Left colon (tissue), 2 donors: ENCODE results near the gene FBXL12. TPM values are rescaled to one million over a fixed set of nuclear protein-coding genes. Genes with fewer than 3 reads are reported as not detected.
"Not testable (repeated sequence)": the region's sequence is repeated elsewhere in the genome, so short reads cannot be mapped to it uniquely, and the experiment has no call there.

Experiments used
- ATAC-seq: fragments of 200-7000 bp; cut with Tn5 transposase; one replicate; pipeline ENCODE4 v1.9.1; 2020; ENCODE audit warnings: mild to moderate bottlenecking, moderate library complexity
- DNase-seq, 2 donors: peaks; one replicate each; pipeline ENCODE4 v3.0.0-alpha.2; 2020
- intact Hi-C, 2 donors: fragments of 100-400 bp; cut with DNase I in 1 of 2; cut with micrococcal nuclease in 1 of 2; formaldehyde crosslinking; loops; one replicate each; pipeline versions ENCODE4 v1.11.2 to v1.14.0; 2022; cut with DNase I, micrococcal nuclease
- total RNA-seq, 2 donors: library from RNA; stranded (reverse); fragmentation: NEBNext Ultra II Directional; extraction: Animal tissue kit (Norgen Biotek cat#: 25700); gene quantifications; one replicate each; pipeline ENCODE4 v1.2.1, GENCODE V29; 2021
- donor health status: DM: no; HTN: no; CAD: no.
- donor health status: DM: yes; HTN: yes; CAD: no.

FBXL12 gene
- total RNA-seq, 2 donors from 2014 or later, result 26.5 to 31.1 TPM

DNA sequence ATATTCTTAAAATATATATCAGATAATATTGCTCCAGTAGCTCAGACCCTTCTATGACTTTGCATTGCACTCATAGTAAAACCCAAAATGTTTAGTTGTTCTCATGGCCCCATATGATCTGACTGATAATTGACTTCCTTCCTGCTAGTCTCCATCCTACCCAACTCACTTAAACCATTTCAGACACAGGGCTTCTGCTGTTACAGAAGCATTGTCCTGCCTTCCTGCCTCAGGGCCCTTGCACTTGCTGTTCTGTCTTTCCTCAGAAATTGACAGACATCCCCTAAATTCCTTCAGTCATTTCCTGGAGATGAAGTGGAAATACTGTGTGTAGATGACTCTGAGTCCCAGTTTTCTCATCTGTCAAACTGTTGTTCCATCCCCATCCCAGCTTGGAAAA lies 19.7 kb downstream of the FBXL12 start:
- ATAC-seq (no peak), DNase-seq (no peak)
- intact Hi-C loops, result loop anchor here (5.0 to 10.0 kb wide), 3 partner anchors 172 to 664 kb away; partner anchors contain the start of gene ZNF561 (in 1 of the 2)

DNA sequence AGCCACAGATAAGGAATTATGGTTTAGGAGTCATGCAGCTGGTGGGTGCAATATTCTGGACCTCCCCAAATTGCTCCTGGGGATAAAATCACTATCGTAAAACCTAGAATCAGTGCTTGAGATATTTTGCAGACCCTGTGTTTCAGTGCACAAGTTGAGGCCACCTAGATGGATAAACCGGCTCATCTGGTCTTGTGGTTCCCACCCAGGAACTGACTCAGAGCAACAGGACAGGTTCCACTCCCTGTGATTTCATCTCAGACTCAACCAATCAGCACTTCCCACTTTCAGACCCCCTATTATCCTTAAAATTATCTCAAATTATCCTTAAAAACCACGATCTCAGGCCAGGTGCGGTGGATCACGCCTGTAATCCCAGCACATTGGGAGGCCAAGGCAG lies 21.0 kb downstream of the FBXL12 start:
- ATAC-seq, result no peak
- intact Hi-C loops, result loop anchor here (5.0 to 10.0 kb wide), 3 partner anchors 171 to 663 kb away; partner anchors contain the start of gene ZNF561 (in 1 of the 2)
- DNase-seq, result no peak

DNA sequence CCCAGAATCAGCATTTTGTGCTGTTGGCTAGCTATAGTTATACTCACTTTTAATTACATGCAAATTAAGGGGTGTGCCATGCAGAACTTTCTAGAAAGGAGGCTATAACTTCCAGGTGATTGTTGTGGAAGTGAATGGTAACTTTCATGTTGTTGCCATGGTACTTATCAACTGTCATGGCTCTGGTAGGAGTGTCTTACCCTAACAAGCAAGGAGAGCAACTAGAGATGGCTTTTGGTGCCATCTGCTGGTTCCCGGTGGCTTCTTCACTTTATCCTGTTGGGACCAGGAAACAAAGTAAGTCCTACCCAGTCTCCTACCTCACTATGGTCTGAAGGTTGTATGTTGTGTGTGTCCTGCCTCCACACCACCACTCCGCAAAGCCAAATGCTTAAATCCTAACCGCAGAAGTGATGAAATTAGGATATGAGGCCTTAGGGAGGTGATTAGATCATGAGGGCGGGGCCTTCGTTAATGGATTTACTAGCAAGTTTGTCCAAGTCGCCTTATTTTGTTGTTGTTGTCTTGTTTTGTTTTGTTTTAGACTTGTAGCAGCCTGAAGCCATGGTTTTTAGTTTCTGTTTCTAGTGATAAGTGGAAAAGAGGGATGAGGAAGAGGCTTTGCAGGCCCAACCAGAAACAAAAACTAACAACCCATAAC lies 22.6 kb downstream of the FBXL12 start:
- peak; percentile 86 to 88 for DNase-seq
- ATAC-seq, result peak; percentile 44
- intact Hi-C loops, result loop anchor here (5.0 to 10.0 kb wide), 3 partner anchors 169 to 661 kb away; partner anchors contain the start of gene ZNF561 (in 1 of the 2)

DNA sequence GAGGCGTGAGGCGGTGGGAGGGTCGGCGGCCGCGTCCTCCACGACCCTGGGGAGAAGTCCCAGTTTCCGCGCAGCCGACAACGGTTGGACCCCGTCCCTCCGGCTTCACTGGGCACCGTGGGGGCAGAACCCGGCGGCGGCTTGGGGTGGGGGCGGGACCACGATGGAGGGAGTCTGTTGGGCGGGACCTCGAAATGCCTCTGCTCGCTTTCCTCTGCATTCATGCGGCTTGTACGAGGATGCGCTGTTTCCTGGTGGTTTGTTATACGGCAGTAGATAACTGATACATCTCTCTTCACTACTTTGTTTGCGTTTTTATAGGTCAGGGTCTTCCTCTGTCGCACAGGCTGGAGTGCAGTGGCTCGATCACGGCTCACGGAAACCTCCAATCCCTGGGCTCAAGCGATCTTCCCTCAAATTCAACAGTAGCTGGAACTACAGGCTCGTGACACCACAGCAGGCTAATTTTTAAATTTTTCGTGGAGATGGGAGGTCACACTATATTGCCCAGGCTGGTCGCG lies 25.7 kb downstream of the FBXL12 start:
- peak; percentile 10 for ATAC-seq
- peak; percentile 73 to 75 for DNase-seq
- intact Hi-C loops, result loop anchor here (10.0 kb wide), 2 partner anchors 168 to 658 kb away; partner anchors contain the start of gene ZNF561 (in 1 of the 2)

DNA sequence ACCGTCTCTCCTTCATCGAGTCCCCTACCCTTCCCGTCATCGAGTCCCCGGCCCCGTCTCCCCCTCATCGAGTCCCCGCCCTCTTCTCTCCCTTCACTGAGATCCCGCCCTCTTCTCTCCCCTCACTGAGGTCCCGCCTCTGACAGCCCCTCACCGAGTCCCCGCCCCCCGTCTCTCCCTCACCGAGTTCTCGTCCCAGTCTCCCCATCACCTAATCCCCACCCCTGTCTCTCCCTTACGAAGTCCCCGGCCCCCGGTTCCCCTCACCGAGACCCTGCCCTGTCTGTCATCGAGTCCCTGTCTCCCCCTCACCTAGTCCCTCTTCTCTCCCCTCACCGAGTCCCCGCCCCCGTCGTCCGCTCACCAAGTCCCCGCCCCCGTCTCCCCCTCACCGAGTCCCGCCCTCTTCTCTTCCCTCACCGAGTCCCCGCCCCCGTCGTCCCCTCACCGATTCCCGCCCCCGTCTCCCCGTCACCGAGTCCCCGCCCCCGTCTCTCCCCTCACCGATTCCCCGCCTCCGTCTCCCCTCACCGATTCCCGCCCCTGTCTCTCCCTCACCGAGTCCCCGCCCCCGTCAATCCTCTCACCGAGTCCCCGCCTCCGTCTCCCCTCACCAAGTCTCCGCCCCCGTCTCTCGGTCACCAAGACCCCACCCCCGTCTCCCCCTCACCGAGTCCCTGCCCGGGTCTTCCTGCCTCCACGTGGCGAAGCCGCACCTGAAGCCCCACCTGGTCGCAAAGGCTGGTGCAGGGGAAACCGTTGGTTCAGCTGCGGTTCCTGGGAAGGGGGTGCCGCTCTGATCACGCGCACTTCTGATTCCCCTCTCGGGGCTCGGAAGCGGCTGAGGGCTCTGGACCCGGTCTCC lies 26.4 kb downstream of the FBXL12 start:
- peak; percentile 69 for ATAC-seq
- intact Hi-C loops, result loop anchor here (10.0 kb wide), 2 partner anchors 168 to 658 kb away; partner anchors contain the start of gene ZNF561 (in 1 of the 2)

DNA sequence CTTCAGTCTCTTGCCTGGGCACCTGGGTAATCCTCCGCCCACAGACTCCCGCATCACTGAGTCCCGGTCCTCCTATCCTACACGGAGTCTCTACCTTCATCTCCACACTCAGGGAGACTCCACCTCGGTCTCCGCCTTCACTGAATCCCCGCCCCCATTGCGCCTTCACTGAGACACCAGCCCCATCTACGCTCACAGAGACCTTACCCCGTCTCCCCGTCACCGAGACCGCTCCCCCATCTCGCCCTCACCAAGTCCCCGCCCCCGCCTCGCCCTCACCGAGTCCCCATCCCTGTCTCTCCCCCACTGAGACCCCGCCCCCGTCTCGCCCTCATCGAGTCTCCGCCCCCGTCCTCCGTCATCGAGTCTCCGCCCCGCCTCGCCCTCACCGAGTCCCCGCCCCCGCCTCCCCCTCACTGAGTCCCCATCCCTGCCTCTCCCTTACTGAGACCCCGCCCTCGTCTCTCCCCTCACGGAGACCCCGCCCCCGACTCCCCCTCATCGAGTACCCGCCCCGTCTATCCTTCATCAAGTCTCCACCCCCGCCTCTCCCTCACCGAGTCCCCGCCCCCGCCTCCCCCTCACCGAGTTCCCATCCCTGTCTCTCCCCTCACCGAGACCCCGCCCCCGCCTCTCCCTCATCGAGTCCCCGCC lies 27.2 kb downstream of the FBXL12 start:
- intact Hi-C loops, result loop anchor here (10.0 kb wide), 2 partner anchors 167 to 657 kb away; partner anchors contain the start of gene ZNF561 (in 1 of the 2)
- peak; percentile 69 for ATAC-seq

More for the DNA sequence above, 26.4 kb downstream of the FBXL12 start:
- peak; percentile 97 to 98 for DNase-seq

DNA sequence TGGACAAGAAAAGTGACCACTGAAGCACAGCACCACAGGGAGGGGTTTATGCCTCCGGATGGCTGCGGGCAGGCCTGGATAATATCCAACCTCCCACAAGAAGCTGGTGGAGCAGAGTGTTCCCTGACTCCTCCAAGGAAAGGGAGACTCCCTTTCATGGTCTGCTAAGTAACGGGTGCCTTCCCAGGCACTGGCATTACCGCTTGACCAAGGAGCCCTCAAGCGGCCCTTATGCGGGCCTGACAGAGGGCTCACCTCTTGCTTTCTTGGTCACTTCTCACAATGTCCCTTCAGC lies 27.9 kb downstream of the FBXL12 start:
- not testable (repeated sequence) for ATAC-seq, DNase-seq
- intact Hi-C loops, result loop anchor here (10.0 kb wide), 2 partner anchors 166 to 656 kb away; partner anchors contain the start of gene ZNF561 (in 1 of the 2)

More for the DNA sequence above, 27.2 kb downstream of the FBXL12 start:
- peak; percentile 98 for DNase-seq

DNA sequence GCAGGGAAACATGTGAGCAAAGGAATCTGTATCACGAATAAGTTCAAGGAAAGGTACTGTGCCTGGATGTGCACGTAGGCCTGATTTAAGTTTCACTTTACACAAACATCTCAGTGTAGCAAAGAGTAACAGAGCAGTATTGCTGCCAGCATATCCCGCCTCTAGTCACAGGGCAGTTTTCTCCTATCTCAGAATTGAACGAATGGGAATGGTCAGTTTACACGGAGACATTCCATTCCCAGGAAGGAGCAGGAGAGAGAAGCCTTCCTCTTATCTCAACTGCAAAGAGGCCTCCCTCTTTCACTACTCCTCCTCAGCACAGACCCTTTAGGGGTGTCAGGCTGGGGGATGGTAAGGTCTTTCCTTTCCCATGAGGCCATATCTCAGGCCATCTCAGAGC lies 29.3 kb downstream of the FBXL12 start:
- intact Hi-C loops, ATAC-seq, DNase-seq: not testable (repeated sequence)

DNA sequence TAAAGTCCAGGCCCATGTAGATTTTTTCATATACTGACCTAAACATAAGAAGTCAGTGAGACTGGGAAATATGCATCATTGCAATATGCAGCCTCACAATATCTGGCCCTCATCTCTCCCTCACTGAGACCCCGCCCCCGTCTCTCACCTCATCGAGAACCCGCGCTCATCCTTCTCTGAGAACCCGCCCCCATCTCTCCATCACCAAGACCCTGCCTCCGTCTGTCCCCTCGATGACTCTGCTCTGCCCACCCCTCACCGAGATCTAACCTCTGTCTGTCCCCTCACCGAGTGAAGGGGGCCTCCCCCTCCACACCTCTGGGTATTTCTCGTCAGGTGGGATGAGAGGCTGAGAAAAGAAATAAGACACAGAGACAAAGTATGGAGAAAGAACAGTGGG lies 29.8 kb downstream of the FBXL12 start:
- ATAC-seq, result no peak
- no peak for DNase-seq
- intact Hi-C loops, result no loop called here

DNA sequence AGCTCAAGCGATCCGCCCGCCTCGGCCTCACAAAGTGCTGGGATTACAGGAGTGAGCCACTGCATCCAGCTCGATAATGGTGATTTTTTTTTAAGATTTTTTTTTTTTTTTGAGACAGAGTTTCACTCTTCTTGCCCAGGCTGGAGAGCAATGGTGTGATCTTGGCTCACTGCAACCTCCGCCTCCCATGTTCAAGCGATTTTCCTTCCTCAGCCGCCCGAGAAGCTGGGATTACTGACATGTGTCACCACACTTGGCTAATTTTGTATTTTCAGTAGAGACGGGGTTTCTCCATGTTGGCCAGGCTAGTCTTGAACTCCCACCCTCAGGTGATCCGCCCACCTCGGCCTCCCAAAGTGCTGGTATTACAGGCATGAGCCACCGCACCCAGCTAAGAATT lies 30.3 kb downstream of the FBXL12 start:
- DNase-seq, intact Hi-C loops, ATAC-seq: not testable (repeated sequence)

DNA sequence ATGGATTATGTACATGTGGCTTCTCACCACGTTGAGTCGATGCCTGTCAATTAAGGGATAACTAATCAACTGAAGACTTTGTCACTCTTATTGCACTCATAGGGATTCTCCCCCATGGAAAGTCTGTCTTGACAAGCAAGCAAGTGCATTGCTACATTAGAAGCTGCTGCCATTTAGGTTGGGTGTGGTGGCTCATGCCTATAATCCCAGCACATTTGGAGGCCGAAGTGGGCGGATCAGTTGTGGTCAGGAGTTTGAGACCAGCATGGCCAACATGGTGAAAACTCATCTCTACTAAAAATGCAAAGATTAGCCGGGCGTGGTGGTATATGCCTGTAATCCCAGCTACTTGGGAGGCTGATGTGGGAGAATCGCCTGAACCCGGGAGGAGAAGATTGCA lies 32.1 kb downstream of the FBXL12 start:
- intact Hi-C loops, result no loop called here
- ATAC-seq (no peak), DNase-seq (no peak)

DNA sequence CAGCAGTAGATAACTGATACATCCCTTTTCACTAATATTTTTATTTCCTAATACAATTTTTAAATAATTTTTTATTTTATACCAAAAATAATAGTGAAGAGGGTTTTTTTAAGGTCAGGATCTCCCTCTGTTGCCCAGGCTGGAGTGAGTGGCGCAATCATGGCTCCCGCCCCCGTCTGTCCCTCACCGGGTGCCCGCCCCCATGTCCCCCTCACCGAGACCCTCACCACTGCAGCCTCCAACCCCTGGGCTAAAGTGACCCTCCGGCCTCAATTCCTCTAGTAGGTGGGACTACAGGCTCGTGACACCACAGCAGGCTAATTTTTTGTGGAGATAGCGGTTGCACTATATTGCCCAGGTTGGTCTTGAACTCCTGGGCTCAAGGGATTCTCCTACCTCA lies 32.5 kb downstream of the FBXL12 start:
- intact Hi-C loops, result no loop called here
- no peak for ATAC-seq
- DNase-seq, result peak in 1 of 2 donors; percentile 33

DNA sequence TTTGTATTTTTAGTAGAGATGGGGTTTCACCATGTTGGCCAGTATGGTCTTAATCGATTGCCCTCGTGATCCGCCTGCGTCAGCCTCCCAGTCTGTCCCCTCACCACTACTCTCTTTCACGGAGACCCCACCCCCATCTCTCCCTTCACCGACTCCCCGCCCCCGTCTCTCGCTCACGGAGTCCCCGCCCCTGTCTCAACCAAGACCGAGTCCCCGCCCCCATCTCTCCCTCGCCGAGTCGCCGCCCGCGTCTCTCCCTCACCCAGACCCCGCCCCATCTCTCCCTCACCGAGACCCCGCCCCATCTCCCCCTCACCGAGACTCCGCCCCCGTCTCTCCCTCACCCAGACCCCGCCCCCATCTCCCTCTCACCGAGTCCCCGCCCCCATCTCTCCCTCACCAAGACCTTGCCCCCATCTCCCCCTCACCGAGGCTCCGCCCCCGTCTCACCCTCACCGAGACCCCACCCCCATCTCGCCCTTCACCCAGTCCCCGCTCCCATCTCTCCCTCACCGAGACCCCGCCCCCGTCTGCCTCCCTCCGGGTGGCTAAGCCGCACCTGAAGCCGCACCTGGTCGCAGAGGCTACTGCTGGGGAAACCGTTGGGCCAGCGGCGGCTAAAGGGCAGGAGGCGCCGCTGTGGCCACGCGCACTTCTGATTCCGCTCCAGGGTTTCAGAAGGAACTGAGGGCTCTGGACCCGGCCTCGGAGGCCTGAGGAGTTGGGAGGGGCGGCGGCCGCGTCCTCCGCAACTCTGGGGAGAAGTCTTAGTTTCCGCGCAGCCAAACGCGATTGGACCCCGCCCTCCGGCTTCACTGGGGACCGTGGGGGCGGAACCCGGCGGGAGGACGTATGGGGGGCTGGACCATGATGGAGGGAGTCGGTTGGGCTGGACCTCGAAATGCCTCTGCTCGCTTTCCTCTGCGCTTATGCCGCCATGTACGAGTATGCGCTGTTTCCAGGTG lies 33.2 kb downstream of the FBXL12 start:
- DNase-seq (peak; percentile 99 to 100), ATAC-seq (peak; percentile 85)
- intact Hi-C loops, result no loop called here

DNA sequence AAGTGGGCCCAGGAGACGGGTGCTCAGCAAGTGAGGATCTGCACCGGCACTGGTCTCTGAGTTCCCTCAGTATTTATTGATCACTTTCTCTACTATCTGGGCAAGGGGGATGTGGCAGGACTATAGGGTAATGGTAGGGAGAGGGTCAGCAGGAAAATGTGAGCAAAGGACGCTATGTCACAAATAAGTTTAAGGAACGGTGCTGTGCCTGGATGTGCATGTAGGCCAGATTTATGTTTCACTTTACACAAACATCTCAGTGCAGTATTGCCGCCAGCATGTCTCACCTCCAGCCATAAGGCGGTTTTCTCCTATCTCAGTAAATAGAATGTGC lies 34.7 kb downstream of the FBXL12 start:
- intact Hi-C loops, result not testable (repeated sequence)
- peak in 1 of 2 donors; percentile 24 for DNase-seq

DNA sequence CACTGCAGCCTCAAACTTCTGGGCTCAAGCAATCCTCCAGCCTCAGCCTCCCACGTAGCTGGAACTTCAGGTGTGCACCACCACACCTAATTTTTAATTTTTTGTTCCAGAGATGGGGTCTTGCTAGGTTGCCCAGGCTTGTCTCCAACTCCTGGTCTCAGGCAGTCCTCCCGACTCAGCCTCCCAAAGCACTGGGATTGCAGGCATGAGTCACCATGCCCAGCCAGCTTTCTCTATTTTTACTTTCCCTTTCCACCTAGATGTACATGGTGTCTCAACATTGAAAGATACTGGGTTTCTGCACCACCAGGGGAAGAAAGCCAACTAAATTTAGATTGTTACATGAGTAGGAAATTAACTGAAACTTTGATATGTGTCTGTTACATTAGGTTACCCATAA lies 36.5 kb downstream of the FBXL12 start:
- ATAC-seq (no peak), DNase-seq (no peak)
- intact Hi-C loops, result no loop called here

More for the DNA sequence above, 34.7 kb downstream of the FBXL12 start:
- not testable (repeated sequence) for ATAC-seq

DNA sequence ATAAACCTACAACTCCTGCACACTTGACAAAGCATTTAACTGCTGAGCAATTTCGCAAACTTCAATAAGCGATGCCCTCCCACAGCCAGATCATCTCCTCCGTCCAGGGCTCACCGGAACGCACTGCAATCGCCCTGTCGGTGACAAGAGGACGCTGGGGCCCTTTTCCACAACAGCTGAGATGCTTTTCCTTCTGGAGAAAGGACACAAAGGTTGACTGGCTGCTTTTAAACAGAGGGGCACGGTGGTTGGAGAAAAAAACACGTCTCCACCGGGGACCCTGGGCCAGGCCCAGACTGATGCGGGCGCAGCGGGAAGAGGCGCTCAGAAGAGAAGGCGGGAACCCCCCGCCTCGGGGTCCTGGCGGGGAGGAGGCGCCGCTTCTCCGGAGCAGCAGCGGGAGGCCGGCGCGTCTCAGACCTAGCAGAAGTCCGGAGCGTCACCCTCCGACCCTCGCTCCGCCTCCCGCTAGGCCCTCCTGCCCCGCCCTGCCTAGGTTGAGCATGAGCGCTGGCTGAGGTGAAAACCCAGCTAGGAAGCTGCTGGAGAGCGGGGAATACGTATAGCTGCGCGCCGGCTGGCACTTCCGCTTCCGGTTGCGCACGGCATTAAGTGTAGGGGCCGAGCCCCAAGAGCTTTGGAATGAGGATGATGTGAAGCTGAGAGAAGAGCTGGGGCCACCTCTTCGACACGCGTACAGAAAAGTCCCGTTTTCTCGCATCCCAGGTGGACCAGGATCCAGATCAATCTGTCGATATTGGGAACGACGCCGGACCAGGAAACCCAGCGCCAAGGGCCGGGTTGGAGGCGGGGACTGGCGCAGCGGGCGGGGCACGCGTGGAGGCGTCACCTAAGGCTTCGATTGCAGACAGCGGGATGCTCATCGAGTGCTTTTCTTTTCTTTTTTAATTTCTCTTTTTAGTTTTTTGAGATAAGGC lies 50.4 kb downstream of the FBXL12 start, which contains the start of gene ZNF846:
ZNF846 (minus strand) TSS at position 564 of the 938 bp plus-strand sequence. CDS start 3,788 bp downstream, outside the sequence.
- DNase-seq (peak; percentile 94 to 96), ATAC-seq (peak; percentile 98)
- intact Hi-C loops, result no loop called here
